Neural cell (in vitro differentiated cells): ENCODE data around the gene USP26. TPM values are rescaled to one million over a fixed set of nuclear protein-coding genes. Genes with fewer than 3 reads are reported as not detected.

Experiments
- H2AFZ ChIP-seq: fragments of 200-600, 300-800 bp; sonication (generic), shearing (Covaris generic); 2 replicates; pipeline ENCODE4 v1.6.0; 2014; ENCODE audit warnings: low read depth, mild to moderate bottlenecking, antibody characterized with exemption, low read length, moderate library complexity
- H3F3A ChIP-seq: fragments of 200-600 bp; shearing (Covaris generic); 2 replicates; pipeline ENCODE4 v1.6.1; 2016; ENCODE audit warnings: mild to moderate bottlenecking, moderate library complexity, mixed read lengths, antibody characterized with exemption, low read length; ENCODE audit not compliant: insufficient read depth, poor library complexity, severe bottlenecking
- H3K27ac ChIP-seq: fragments of 200-600, 300-800 bp; sonication (generic), shearing (Covaris generic); 2 replicates; pipeline ENCODE4 v1.5.1; 2014; ENCODE audit warnings: mild to moderate bottlenecking, low read length, moderate library complexity
- H3K27me3 ChIP-seq: fragments of 300-800, 200-600 bp; sonication (generic), shearing (Covaris generic); 2 replicates; pipeline ENCODE4 v1.6.0; 2014; ENCODE audit warnings: mild to moderate bottlenecking, low read depth, low read length, moderate library complexity; ENCODE audit not compliant: insufficient read depth
- H3K36me3 ChIP-seq: fragments of 300-800, 200-600 bp; sonication (generic), shearing (Covaris generic); 2 replicates; pipeline ENCODE4 v1.5.1; 2014; ENCODE audit warnings: mild to moderate bottlenecking, antibody characterized with exemption, low read length, moderate library complexity; ENCODE audit not compliant: insufficient read depth
- H3K4me2 ChIP-seq: fragments of 300-800, 200-600 bp; sonication (generic), shearing (Covaris generic); 2 replicates; pipeline ENCODE4 v1.6.0; 2014; ENCODE audit warnings: mild to moderate bottlenecking, low read length
- H3K4me3 ChIP-seq: fragments of 300-800, 200-600 bp; sonication (generic), shearing (Covaris generic); 2 replicates; pipeline ENCODE4 v1.5.1; 2014; ENCODE audit warnings: mild to moderate bottlenecking, low read length, moderate library complexity
- H3K79me2 ChIP-seq: fragments of 200-600 bp; shearing (Covaris generic); replicated peaks from 2 replicates; pipeline ENCODE4 v1.6.0; 2014; ENCODE audit warnings: mild to moderate bottlenecking, low read length, moderate library complexity; ENCODE audit not compliant: insufficient read depth
- H3K9ac ChIP-seq: fragments of 300-800, 200-600 bp; sonication (generic), shearing (Covaris generic); 2 replicates; pipeline ENCODE4 v1.6.1; 2016; ENCODE audit warnings: mild to moderate bottlenecking, low read length, mixed read lengths
- H3K9me2 ChIP-seq: fragments of 200-600 bp; shearing (Covaris generic); 2 replicates; pipeline ENCODE4 v1.6.1; 2016; ENCODE audit warnings: mild to moderate bottlenecking, low read length, mixed read lengths; ENCODE audit not compliant: insufficient read depth
- H3K9me3 ChIP-seq: fragments of 200-600, 300-800 bp; sonication (generic), shearing (Covaris generic); 2 replicates; pipeline ENCODE4 v1.6.1; 2016; ENCODE audit warnings: mild to moderate bottlenecking, mixed run types, low read length, moderate library complexity, mixed read lengths
- H4K20me1 ChIP-seq: fragments of 200-600 bp; shearing (Covaris generic); 2 replicates; pipeline ENCODE4 v1.6.1; 2016; ENCODE audit warnings: mild to moderate bottlenecking, mixed run types; ENCODE audit not compliant: insufficient read depth
- EP300 ChIP-seq: fragments of 450-650 bp; conservative IDR thresholded peaks from 2 replicates; pipeline ENCODE4 v1.6.1; 2014; ENCODE audit warnings: antibody characterized with exemption, mild to moderate bottlenecking, moderate library complexity; ENCODE audit not compliant: poor library complexity, severe bottlenecking
- EZH2 ChIP-seq: fragments of 200-600, 300-800 bp; shearing (Covaris generic), sonication (generic); IDR thresholded peaks from 2 replicates; pipeline ENCODE4 v1.6.1; 2014; ENCODE audit warnings: antibody characterized with exemption, low read length, borderline replicate concordance, mild to moderate bottlenecking; ENCODE audit not compliant: insufficient read depth, poor library complexity, severe bottlenecking
- MXI1 ChIP-seq: fragments of 450-650 bp; conservative IDR thresholded peaks from 2 replicates; pipeline ENCODE4 v1.6.1; 2014; ENCODE audit warnings: antibody characterized with exemption, mild to moderate bottlenecking; ENCODE audit not compliant: poor library complexity, severe bottlenecking
- POLR2AphosphoS5 ChIP-seq: IDR thresholded peaks from 2 replicates; pipeline ENCODE4 v1.6.1; 2012
- RAD21 ChIP-seq: fragments of 450-650 bp; conservative IDR thresholded peaks from 2 replicates; pipeline ENCODE4 v1.6.1; 2014; ENCODE audit warnings: antibody characterized with exemption, mild to moderate bottlenecking, moderate library complexity
- REST ChIP-seq: IDR thresholded peaks from 2 replicates; pipeline ENCODE4 v1.6.1; 2012; ENCODE audit warnings: borderline replicate concordance
- SMC3 ChIP-seq: fragments of 450-650 bp; conservative IDR thresholded peaks from 2 replicates; pipeline ENCODE4 v1.6.1; 2014; ENCODE audit warnings: antibody characterized with exemption, mild to moderate bottlenecking, moderate library complexity; ENCODE audit not compliant: poor library complexity
- TAF1 ChIP-seq: IDR thresholded peaks from 2 replicates; pipeline ENCODE4 v1.6.1; 2012; ENCODE audit warnings: low read depth
- polyA plus RNA-seq: library from polyadenylated mRNA; depleted of rRNA; stranded (reverse); fragments of >200 nt; gene quantifications from 2 replicates; pipeline ENCODE4 v1.2.3, GENCODE V29; 2014
- TF ChIP-seq, protein P1 (sequence below): fragments of 450-650 bp; IDR thresholded peaks from 2 replicates; pipeline ENCODE4 v1.5.1; 2014; ENCODE audit warnings: antibody characterized with exemption, mild to moderate bottlenecking, moderate library complexity; ENCODE audit not compliant: poor library complexity, severe bottlenecking

Gene USP26
- polyA plus RNA-seq, 1 donor from 2014 or later, result not detected

GRCh38 chrX:133090236-133090809 is 6.6 kb downstream of the USP26 start:
- Histone ChIP-seq H3K36me3 (no peaks in the 10 kb centered on the region), H3K9me2 (no peaks in the 10 kb centered on the region), H3K9ac (no peak overlapping the region), H4K20me1 (no peaks in the 10 kb centered on the region), H3K4me2 (no peak overlapping the region), H3K4me3 (no peak overlapping the region), H3F3A (no peaks in the 10 kb centered on the region), H3K9me3 (no peaks in the 10 kb centered on the region), H3K27me3 (no peaks in the 10 kb centered on the region), H3K79me2 (no peaks in the 10 kb centered on the region), H3K27ac (no peak overlapping the region), H2AFZ (no peak overlapping the region)
- TF ChIP-seq EP300, result no peak
- TF ChIP-seq EZH2, result no peak
- no peak for TF ChIP-seq POLR2AphosphoS5
- TF ChIP-seq REST, result no peak
- no peak for TF ChIP-seq MXI1
- TF ChIP-seq, protein P1, sequence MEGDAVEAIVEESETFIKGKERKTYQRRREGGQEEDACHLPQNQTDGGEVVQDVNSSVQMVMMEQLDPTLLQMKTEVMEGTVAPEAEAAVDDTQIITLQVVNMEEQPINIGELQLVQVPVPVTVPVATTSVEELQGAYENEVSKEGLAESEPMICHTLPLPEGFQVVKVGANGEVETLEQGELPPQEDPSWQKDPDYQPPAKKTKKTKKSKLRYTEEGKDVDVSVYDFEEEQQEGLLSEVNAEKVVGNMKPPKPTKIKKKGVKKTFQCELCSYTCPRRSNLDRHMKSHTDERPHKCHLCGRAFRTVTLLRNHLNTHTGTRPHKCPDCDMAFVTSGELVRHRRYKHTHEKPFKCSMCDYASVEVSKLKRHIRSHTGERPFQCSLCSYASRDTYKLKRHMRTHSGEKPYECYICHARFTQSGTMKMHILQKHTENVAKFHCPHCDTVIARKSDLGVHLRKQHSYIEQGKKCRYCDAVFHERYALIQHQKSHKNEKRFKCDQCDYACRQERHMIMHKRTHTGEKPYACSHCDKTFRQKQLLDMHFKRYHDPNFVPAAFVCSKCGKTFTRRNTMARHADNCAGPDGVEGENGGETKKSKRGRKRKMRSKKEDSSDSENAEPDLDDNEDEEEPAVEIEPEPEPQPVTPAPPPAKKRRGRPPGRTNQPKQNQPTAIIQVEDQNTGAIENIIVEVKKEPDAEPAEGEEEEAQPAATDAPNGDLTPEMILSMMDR, result no peak
- no peak for TF ChIP-seq TAF1
- TF ChIP-seq RAD21, result no peak
- no peak for TF ChIP-seq SMC3

DNA sequence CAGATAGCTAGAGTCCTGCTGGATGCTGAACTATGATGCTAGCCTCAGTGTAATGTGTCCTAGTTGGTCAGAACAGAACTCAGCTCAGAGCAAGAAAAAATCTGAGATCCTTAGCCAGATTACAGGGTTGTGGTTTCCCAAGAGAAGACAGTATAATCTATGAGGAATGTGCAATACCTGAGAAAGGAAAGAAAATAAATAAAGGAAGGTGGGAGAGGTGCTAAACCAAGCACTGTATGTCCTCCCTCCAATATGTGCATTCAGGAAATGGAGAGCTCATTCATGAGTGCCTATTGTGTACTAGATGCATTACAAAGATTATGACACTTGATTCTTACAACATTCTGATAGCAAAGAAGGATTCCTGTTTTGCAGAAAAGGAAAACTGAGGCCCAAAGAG is 7.5 kb downstream of the USP26 start:
- H3K27me3 ChIP-seq, result no peaks in the 10 kb centered on the region
- no peaks in the 10 kb centered on the region for H3K36me3 ChIP-seq
- TF ChIP-seq TAF1 (no peak), REST (no peak), POLR2AphosphoS5 (no peak), EP300 (no peak), MXI1 (no peak), SMC3 (no peak), EZH2 (no peak), RAD21 (no peak)
- TF ChIP-seq, protein P1, result no peak
- no peak overlapping the region for H2AFZ ChIP-seq
- no peaks in the 10 kb centered on the region for H3K79me2 ChIP-seq
- H3F3A ChIP-seq, result no peaks in the 10 kb centered on the region
- H3K4me2 ChIP-seq, result no peak overlapping the region
- H3K9me3 ChIP-seq, result no peaks in the 10 kb centered on the region
- no peaks in the 10 kb centered on the region for H4K20me1 ChIP-seq
- no peak overlapping the region for H3K4me3 ChIP-seq
- H3K9me2 ChIP-seq, result no peaks in the 10 kb centered on the region
- H3K27ac ChIP-seq, result no peak overlapping the region
- H3K9ac ChIP-seq, result no peak overlapping the region
